Activated CD8-positive, alpha-beta T cell treated with anti-CD3 and anti-CD28 coated beads, Interleukin-2, amount 10 ng/mL, durations not matched to agents 7 days and 5 days (primary cell): ENCODE results near the gene CASTOR2. TPM values are rescaled to one million over a fixed set of nuclear protein-coding genes. Genes with fewer than 3 reads are reported as not detected.
"Not testable (repeated sequence)": the region's sequence is repeated elsewhere in the genome, so short reads cannot be mapped to it uniquely, and the experiment has no call there.

Experiments
- ATAC-seq: fragments of 150-1000 bp; cut with Tn5 transposase; one replicate; pipeline ENCODE4 v1.10.0; 2021; ENCODE audit warnings: moderate library complexity
- CTCF ChIA-PET: fragments of 350-600 bp; sonication (Branson Sonifier 250); formaldehyde crosslinking; loops from one replicate; lab custom pipeline; 2021; ENCODE audit warnings: antibody characterized with exemption; lab: Charles Lee
- POLR2A ChIA-PET: fragments of 350-600 bp; sonication (Branson Sonifier 250); formaldehyde crosslinking; loops from one replicate; lab custom pipeline; 2021; ENCODE audit warnings: antibody characterized with exemption; lab: Charles Lee
- DNase-seq: peaks from one replicate; pipeline ENCODE4 v3.0.0-alpha.2; 2020
- H3K27ac Mint-ChIP-seq: one replicate; pipeline ENCODE4 v1.8.0; 2021; ENCODE audit warnings: mild to moderate bottlenecking, mixed read lengths
- H3K27me3 Mint-ChIP-seq: one replicate; pipeline ENCODE4 v1.8.0; 2021; ENCODE audit warnings: low read depth, mixed read lengths
- H3K36me3 Mint-ChIP-seq: one replicate; pipeline ENCODE4 v1.8.0; 2021; ENCODE audit warnings: low read depth, mixed read lengths
- H3K4me1 Mint-ChIP-seq: one replicate; pipeline ENCODE4 v1.8.0; 2021; ENCODE audit warnings: low read depth, mixed read lengths
- H3K4me3 Mint-ChIP-seq: one replicate; pipeline ENCODE4 v1.8.0; 2021; ENCODE audit warnings: mild to moderate bottlenecking, mixed read lengths
- H3K9me3 Mint-ChIP-seq: one replicate; pipeline ENCODE4 v1.8.0; 2022; ENCODE audit warnings: mixed read lengths; ENCODE audit not compliant: insufficient read depth
- total RNA-seq, 2 experiments: library from RNA; stranded (reverse); gene quantifications; one replicate each; pipeline ENCODE4 v1.2.3, GENCODE V29; 2021

Gene CASTOR2
- total RNA-seq, 2 experiments from 2014 or later: 3.3 to 4.4 TPM

GRCh38 chr7:74963704-74964510 is 598 bp upstream of the CASTOR2 start:
- ATAC-seq, DNase-seq, H3K4me1 Mint-ChIP-seq, CTCF ChIA-PET, H3K36me3 Mint-ChIP-seq, H3K9me3 Mint-ChIP-seq, H3K27me3 Mint-ChIP-seq, H3K27ac Mint-ChIP-seq, POLR2A ChIA-PET: not testable (repeated sequence)
- H3K4me3 Mint-ChIP-seq: peak overlapping the region; percentile 46

DNA sequence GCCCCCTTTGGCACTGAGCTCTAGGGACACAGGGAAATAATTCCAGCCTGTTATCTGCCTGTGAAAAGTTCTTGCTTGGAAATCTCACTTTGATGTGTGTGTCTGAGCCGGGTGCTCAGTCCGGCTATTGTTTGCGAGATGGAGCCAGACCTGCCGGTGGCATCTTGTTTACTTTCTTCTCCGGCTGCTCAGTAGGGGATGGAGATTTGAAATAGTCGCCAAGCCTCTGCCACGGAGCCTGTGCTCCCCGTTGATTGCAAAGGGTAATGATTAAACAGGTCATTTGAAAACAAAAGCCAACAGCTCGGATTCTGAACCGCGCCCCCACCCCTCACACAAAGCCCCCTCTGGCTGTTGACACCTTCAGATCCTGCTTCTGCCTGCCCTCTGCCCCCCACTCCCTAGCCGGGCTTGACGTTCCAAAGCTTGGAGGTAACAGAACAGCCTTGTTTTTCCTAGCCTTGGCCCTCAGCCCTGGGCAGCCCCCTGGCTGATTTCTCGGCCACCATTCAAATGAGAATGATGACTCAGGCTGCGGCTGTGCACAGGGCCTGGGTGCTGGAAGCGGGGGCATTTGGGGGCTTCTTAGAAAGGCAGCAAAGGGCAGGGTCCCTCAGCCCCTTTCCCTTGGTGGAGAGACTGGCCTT is 1.8 kb downstream of the CASTOR2 start:
- ATAC-seq, H3K9me3 Mint-ChIP-seq, H3K27ac Mint-ChIP-seq, POLR2A ChIA-PET, DNase-seq, CTCF ChIA-PET, H3K4me1 Mint-ChIP-seq, H3K27me3 Mint-ChIP-seq, H3K4me3 Mint-ChIP-seq, H3K36me3 Mint-ChIP-seq: not testable (repeated sequence)

- CTCF ChIA-PET, H3K27ac Mint-ChIP-seq, H3K4me1 Mint-ChIP-seq, POLR2A ChIA-PET, H3K36me3 Mint-ChIP-seq, H3K4me3 Mint-ChIP-seq, H3K27me3 Mint-ChIP-seq, H3K9me3 Mint-ChIP-seq, DNase-seq, ATAC-seq: not testable (repeated sequence)
Observed at GRCh38 chr7:74966909-74967308, 2.4 kb downstream of the CASTOR2 start.

- H3K4me1 Mint-ChIP-seq, H3K9me3 Mint-ChIP-seq, DNase-seq, ATAC-seq, H3K36me3 Mint-ChIP-seq, H3K27me3 Mint-ChIP-seq, H3K4me3 Mint-ChIP-seq, H3K27ac Mint-ChIP-seq, CTCF ChIA-PET, POLR2A ChIA-PET: not testable (repeated sequence)
Observed at GRCh38 chr7:74971431-74971830, 6.9 kb downstream of the CASTOR2 start.

DNA sequence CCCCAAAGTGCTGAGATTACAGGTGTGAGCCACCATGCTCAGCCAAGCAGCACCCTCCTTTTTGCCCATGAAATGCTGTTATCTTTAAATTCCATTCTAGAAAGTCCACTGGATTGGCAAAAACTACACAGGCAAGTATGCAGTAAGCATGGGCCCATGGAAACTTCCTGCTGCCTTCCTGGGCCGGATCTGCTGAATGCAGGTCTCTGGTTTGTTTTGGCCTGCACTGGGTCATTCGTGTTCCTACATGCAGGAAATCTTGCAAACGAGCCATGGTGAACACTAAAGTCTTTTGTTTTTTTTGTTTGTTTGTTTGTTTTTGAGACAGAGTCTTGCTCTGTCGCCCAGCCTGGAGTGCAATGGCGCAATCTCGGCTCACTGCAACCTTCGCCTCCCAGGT is 7.9 kb downstream of the CASTOR2 start:
- not testable (repeated sequence) for H3K9me3 Mint-ChIP-seq

GRCh38 chr7:74975959-74976358 is 11.5 kb downstream of the CASTOR2 start:
- CTCF ChIA-PET, H3K27ac Mint-ChIP-seq, H3K36me3 Mint-ChIP-seq, H3K27me3 Mint-ChIP-seq, H3K4me3 Mint-ChIP-seq, H3K4me1 Mint-ChIP-seq, H3K9me3 Mint-ChIP-seq, ATAC-seq, POLR2A ChIA-PET, DNase-seq: not testable (repeated sequence)

More for the DNA sequence above, 7.9 kb downstream of the CASTOR2 start:
- H3K36me3 Mint-ChIP-seq, H3K4me1 Mint-ChIP-seq, H3K27ac Mint-ChIP-seq, POLR2A ChIA-PET, H3K27me3 Mint-ChIP-seq, CTCF ChIA-PET, H3K4me3 Mint-ChIP-seq, DNase-seq, ATAC-seq: not testable (repeated sequence)

DNA sequence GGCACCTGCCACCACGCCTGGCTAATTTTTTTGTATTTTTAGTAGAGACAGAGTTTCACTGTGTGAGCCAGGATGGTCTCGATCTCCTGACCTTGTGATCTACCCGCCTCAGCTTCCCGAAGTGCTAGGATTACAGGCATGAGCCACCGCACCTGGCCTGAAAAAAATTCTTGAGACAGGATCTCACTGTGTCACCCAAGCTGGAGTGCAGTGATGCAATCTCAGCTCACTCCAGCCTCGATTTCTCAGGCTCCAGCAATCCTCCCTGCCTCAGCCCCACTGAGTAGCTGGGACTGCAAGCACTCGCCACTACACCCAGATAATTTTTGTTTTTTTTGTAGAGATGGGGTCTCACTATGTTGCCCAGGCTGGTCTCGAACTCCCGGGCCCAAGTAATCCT is 13.0 kb downstream of the CASTOR2 start:
- H3K9me3 Mint-ChIP-seq, H3K36me3 Mint-ChIP-seq, H3K4me3 Mint-ChIP-seq, ATAC-seq, H3K27ac Mint-ChIP-seq, POLR2A ChIA-PET, H3K27me3 Mint-ChIP-seq, H3K4me1 Mint-ChIP-seq, DNase-seq, CTCF ChIA-PET: not testable (repeated sequence)

DNA sequence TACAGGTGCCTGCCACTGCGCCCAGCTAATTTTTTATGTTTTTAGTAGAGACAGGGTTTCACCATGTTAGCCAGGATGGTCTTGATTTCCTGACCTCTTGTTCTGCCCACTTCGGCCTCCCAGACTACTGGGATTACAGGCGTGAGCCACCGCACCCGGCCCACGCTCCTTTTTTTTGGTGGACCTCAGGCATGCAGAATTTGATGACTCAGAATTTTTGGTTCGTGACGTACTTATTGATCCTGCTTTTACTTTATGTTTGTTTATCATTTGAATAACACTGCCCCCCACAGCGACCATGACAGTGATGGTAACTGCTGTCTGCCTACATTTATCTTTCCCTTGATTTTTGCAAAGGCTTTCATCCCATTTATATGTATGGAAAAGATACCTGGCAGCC is 23.9 kb downstream of the CASTOR2 start:
- H3K27ac Mint-ChIP-seq, H3K36me3 Mint-ChIP-seq, H3K4me3 Mint-ChIP-seq, ATAC-seq, DNase-seq, POLR2A ChIA-PET, CTCF ChIA-PET, H3K27me3 Mint-ChIP-seq, H3K4me1 Mint-ChIP-seq, H3K9me3 Mint-ChIP-seq: not testable (repeated sequence)

- H3K4me3 Mint-ChIP-seq: no peak overlapping the region
- ChIA-PET POLR2A (no interaction called here), CTCF (no interaction called here)
- DNase-seq (no peak), ATAC-seq (no peak)
- H3K9me3 Mint-ChIP-seq: no peaks in the 10 kb centered on the region
- H3K27me3 Mint-ChIP-seq: no peaks in the 10 kb centered on the region
- H3K36me3 Mint-ChIP-seq: no peaks in the 10 kb centered on the region
- no peak overlapping the region for H3K27ac Mint-ChIP-seq
- no peaks in the 10 kb centered on the region for H3K4me1 Mint-ChIP-seq
Observed at GRCh38 chr7:74993121-74993520, 28.6 kb downstream of the CASTOR2 start.

GRCh38 chr7:74994869-74995543 is 30.5 kb downstream of the CASTOR2 start:
- ATAC-seq, DNase-seq, H3K27me3 Mint-ChIP-seq, H3K27ac Mint-ChIP-seq, H3K4me3 Mint-ChIP-seq, H3K36me3 Mint-ChIP-seq, POLR2A ChIA-PET, CTCF ChIA-PET, H3K4me1 Mint-ChIP-seq, H3K9me3 Mint-ChIP-seq: not testable (repeated sequence)

DNA sequence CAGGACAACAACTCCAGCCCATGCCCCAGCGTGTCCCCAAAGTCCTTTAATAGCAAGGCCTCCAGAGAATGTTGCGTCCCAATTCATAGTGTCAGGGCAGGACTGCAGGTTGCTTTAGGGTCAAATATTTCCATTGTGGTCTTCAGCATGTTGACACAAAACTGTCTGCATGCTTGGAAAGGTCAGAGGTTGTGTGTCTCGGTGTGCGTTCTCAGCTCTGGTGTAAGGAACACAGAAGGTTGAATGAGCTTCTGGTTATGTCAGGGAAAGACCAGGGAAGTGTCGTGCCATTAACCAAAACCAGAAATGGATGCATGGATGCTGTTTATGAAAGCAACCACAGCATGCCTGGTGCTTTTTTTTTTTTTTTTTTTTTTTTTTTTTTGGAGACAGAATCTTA is 31.9 kb downstream of the CASTOR2 start:
- CTCF ChIA-PET, H3K36me3 Mint-ChIP-seq, POLR2A ChIA-PET, H3K9me3 Mint-ChIP-seq, H3K27ac Mint-ChIP-seq, H3K4me3 Mint-ChIP-seq, H3K27me3 Mint-ChIP-seq, H3K4me1 Mint-ChIP-seq, DNase-seq, ATAC-seq: not testable (repeated sequence)

- H3K27ac Mint-ChIP-seq, H3K4me3 Mint-ChIP-seq, CTCF ChIA-PET, H3K4me1 Mint-ChIP-seq, POLR2A ChIA-PET, H3K36me3 Mint-ChIP-seq, DNase-seq, H3K9me3 Mint-ChIP-seq, H3K27me3 Mint-ChIP-seq, ATAC-seq: not testable (repeated sequence)
Observed at GRCh38 chr7:74997811-74998210, 33.3 kb downstream of the CASTOR2 start.
